DMS 273 treated with DMSO at 0.1 percent for 48 hours (cell line): ENCODE results near the gene KDM4B.

ENCODE experiments used
- DNase-seq: peaks from one replicate; lab custom pipeline; 2025; lab: John Stamatoyannopoulos, UW

The KDM4B gene

DNA sequence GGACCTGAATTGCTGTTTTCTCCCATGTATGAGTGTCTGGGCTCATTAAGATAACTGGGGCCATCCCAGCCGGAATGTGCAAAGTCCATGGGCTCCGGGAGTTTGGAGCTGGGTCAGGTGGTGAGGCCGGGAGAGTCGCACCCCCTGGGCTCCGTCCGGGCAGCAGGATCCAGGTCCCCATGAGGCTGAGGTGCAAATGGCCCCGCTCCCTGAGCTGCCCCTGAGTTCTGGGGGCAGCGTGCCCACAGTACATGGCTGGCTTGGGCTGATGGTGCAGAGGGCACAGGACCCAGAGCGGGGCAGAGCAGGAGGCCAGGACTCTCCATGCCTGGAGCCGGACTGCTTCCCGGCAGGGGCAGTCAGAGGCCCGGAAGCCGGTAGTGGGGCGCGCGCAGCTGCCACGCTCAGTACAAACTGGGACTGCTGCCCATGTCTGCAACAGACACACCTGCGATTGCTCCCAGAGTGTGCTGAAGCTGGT lies 136.0 kb downstream of the KDM4B start:
- DNase-seq, result no peak

DNA sequence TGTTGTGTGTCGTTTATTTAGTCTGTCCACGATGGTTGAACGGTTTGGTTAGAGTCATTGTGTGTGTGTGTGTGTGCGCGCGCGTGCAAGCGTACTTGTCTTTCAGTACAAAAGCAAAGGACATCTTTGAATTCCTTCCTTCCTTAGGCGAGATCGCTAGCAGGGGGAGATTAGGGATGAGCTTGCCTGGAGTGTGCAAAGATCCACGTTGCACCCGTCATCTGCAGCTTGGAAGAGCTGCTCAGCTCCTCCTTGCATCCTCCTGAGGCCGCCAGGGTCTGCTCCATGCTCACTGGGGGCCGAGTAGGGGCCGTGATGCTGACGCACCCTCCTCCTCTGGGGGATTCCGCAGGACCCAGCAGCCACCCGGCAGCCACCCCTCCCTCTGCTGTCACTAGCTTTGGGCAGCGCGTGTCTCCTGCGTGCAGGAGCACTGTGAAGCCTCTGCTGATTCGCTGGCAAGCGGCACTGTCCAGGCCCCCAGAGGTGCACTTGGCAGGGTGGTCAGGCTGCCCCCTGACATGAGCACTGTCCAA lies 137.3 kb downstream of the KDM4B start:
- DNase-seq, result no peak

DNA sequence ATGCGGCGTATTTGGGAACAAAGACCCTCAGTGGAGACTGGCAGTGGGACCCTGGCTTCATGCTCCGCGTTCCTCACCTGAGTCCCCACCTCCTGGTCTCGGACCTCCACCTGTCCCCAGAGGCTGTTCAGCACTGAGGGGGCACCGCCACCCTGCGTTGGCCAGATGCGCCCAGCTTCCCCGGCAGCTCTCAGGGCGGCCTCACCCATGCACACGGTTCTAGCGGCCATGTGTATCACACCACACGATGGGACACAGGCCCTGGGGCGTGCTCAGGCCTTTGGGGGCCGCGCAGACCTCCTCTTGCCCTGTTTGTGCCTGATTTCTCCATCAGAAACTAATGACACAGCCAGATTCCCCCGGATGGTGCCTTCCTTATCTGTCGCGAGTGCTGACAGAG lies 138.1 kb downstream of the KDM4B start:
- DNase-seq, result no peak

DNA sequence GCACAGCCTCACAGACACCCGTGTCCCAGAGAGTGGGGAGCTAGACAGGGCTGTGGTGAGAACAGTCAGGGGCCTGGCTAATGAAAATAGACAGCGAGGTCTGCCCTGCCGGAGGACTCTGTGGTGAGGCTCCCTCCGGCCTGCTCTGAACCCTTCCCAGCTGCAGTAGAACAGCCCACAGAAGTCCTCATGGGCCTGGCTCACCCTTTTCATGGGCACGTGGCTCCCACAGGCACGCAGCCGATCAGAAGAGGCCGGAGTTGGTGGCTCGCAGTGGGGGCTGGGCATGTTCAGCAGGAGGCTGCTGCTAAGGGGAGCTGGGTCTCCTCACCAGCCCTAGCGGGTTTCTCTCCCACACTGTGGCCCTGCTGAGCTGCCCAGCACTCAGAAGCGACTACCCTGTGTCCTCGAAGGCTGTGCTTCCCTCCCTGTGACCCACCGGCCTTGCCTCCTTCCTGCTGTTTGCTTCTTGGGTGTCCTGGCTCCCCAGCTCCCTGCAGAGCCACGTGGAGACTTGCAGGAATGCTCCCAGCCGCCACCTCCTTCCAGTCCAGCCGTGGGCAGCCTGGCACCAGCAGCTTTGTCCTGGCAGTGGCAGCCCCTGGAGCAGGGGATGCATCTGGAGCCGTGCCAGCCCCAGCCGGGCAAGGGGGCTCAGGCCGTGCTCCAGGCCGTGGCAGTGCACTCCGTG lies 138.7 kb downstream of the KDM4B start:
- no peak for DNase-seq

DNA sequence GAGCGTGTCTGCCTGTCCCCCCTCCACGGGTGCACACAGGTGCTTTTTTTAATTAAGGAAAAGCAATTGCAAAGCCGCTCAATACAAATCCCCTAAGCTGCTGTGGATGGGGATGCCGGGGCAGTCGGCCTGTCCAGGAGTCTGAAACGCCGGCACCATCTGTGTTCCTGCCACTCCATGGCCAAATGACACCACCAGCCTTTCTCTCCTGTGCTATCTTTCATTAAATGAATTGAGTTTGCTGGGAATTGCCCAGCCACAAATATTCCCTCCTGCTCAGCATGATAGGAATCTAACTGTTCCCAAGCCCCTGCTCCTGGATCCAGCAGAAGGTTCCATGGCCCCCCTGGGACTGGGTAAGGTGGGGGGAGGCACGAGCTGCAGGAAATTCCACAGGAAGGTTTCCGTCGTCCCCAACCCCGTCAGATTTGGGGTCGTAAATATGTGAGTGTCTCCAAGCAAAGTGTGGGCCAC lies 139.2 kb downstream of the KDM4B start:
- no peak for DNase-seq

DNA sequence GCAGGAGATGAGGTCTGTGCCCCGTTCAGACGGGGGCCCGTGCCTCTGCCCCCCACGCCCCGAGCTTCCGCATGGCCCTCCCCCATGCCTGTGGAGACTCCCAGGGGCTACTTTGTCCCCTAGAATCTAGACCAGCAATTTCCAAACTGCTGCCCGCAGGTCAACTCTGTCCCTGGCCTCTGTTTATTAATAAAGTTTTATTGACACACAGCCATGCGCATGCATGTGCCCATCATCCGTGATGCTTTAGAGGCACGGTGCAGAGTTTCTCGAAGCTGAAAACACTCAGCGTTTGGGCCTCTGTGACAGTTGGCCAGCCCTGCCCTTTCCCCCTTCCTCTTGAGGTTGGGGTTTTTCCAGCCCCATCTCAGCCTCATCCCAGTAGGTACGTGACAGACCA lies 140.0 kb downstream of the KDM4B start:
- no peak for DNase-seq

DNA sequence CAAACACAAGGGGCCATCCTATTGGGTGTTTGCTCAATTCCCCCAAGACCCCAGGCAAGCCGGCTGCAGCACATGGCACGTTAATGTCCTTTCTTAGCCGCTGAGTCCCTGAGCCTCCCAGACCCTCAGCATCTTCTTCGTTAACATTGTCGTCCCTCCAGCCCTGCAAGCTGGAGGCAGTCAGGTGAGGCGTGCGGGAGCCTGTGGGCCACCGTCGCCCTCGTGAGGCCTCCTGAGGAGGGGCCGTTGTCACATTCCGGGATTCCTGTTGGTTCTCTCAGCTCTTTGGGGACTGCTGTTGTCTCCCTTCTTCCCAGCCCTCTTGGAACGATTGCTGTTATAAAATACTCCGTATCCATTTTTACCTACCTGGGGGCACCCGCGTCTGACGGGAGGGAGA lies 140.6 kb downstream of the KDM4B start:
- DNase-seq, result no peak

DNA sequence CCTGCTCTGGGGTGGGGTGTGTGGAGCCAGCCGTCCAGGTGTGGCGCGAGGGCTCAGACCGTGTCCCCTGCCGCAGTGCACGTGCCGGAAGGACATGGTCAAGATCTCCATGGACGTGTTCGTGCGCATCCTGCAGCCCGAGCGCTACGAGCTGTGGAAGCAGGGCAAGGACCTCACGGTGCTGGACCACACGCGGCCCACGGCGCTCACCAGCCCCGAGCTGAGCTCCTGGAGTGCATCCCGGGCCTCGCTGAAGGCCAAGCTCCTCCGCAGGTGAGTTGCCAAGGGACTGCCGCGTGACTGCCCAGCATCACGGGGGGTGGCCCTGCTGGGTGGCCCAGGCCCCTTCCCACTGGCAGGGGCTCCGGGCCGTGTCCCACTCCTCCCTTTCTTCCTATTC lies 141.6 kb downstream of the KDM4B start:
- no peak for DNase-seq

DNA sequence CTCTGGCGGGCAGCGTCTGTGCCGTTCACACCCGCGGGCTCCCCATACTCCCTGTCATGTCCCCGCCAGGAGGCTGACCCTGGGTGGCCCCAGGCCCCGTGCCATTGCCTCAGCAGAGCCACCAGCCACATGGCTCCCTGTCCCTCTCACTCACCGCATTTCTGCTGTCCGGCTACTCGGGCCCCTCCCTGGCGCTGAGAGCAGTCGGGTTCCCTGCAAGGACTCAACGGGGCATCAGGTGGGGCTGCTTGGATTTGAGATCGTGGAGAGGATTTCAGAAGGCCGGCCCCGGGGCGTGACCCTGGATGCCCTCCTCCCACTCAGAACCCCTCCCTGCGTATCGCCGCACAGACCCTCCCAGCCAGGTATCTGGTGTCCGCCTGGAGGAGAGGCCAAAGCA lies 142.1 kb downstream of the KDM4B start:
- DNase-seq, result no peak

DNA sequence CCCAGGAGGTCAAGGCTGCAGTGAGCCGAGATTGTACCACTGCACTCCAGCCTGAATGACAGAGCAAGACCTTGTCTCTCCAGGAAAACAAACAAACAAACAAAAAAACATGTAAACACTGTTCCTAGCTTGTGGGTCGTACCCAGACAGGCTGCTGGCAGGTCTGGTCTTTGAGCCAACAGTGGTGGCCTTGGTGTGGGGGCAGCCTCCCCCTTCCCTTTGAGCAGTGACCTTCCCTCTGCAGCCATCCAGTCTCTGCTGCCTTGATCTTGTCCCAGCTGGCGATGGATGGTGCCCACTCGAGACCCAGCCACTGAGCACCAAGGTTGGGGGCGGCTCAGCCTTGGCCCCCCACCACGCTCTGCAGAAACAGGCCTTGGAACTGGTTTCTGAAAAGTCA lies 143.3 kb downstream of the KDM4B start:
- no peak for DNase-seq

DNA sequence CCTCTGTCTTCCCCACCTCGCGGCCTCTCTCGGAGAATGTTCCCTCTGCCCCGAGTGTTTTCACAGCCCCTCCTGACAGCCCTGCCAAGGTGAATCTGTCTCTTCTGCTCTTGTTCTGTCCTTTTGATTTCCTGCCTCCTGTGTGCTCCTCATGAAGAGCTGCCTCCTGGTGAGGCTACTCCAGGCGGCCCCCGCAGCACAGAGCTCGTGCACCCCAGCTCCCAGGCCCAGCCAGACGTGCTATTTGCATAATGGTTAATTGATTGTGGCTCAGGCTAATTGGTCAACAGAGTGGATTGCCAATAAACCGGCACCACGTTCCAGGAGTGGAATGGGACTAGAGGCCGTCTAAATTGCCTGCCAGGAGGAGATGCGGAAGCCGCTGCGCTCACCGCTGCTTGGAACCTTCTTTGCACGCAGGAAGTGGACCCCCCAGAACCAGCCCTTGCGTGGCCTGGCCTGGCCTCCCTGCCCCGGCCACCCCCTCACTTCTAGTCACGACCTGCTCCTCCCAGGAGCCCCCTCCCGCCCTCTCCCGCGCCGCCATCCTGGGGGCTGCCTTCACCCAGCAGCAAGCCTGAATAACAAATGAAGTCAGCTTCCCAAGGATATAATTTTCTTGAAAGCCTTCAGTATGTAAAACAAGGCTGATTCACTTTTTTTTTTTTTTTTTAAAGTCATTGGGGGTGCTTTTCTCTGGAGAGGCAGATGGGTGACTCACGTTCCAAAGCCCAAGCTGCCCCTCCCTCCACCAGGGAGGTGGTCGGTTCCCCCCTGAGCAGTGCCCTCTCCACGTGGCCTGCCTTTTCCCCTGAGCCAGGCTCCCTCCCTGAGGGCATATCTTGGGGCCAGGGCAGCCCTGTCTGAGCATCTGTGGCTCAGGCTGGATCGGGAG lies 144.0 kb downstream of the KDM4B start:
- no peak for DNase-seq

DNA sequence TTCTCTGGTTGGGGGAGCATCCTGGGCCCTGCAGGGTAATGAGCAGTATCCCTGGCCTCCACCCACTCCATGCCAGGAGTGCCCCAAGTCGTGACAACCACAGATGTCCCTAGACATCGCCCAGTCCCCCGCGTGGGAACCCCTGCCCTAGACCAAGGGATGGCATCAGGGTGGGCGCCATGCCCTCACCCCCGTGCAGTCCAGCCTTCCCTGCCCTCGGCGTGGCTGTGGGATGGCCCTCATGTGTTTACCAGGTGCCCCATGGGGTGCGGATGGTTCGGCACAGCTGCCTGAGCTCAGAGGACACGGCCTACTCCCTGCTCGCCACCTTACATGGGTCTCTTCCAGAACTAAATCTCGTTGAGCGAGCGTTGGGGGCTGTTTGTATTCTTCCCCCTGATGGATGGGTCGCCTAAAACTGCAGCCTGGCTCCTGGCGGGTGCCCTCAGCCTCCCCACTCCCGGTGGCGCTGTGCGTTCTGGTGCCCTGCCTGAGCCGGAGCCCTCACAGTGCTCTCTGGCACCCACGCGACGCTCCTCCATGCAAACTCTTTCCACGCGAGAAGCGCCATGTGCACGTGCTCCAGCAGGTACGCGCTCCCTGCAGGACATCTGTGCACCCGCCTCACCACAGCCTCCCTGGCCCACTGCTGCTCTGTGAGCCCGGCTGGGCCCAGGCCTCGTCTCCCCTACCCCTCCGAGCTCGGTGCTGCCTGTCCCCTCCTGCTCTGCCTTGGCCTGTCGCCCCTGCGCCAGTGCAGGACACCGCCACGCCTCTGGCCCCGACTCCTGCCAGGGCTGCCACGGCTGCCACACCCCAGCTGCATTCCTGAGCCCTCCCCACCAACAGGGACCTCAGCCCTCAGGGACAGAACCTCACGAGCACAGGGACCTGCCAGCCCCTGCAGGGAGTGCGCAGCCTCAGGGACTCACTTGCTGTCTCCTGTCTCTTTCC lies 145.0 kb downstream of the KDM4B start:
- no peak for DNase-seq

DNA sequence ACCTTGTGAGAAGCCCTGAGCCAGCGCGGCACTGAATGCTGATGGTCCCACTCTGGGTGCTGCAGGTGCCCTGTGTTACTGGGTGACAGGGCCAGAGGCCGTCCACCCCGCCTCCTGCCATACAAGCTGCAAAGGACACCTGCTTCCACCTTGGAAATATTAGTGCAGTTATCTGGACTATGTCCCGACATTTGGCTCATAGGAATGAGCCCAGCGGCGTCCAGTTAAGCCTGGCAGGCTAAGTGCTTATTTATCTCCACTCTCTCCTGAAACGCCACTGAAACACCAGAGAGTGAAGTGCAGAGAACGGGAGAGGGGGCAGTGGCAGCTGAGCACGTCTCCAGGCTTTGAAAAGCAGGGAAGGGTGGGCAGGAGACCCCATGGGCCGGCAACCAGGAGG lies 145.8 kb downstream of the KDM4B start:
- no peak for DNase-seq

DNA sequence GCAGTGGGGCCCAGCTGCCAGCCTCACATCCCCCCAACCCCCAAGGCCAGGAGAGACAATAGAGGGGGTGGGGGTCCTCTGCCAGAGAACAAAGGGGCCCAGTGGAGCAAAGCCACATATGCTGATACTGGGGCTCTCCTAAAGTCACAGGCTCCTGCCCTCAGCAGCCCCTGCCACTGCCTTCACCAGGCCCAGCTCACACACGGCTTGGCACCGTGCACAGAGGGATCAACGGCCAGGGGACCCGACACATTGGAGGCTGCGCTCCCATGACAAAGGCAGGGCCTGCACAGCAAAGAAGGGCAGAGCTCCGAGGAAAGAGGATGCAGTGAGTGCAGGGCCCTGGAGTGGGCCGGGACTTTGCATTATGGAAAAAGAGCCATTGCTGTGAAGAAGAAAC lies 146.4 kb downstream of the KDM4B start:
- DNase-seq, result no peak

DNA sequence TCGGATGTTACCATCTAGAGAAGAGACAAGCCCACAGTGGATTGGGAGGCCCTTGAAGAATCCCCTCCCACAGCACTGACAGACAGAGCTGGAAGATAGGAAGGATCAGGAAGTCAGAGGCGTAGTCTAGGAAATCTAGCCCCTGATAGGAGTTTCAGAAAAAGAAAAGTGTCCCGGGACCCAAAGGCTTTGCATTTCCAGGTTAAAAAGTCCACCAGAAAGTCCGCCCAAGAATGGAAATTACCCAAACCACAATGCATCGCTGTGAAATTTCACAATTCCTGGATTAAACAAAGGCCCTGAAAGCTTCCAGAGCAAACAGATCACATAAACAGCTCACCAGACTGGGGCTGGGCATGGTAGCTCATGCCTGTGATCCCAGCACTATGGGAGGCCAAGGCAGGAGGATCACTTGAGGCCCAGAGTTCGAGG lies 146.9 kb downstream of the KDM4B start:
- no peak for DNase-seq

DNA sequence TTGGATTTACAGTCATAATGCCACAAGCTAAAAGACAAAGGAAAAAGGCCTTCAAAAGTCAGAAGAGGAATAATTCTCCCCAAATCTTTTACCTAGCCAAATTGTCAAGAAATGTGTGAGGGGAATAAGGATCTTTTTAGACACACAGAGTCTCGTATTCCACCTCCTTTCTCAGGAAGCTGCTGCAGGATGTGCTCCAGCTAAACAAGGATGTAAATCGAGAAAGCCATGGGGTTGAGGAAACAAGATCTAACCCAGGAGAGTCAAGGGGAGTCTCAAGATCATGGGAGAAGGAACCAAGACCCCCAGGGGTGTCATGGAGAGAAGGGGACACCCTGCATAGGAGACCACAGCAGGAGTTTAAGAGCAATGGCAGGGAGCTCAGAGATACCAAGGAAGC lies 147.4 kb downstream of the KDM4B start:
- DNase-seq, result no peak

DNA sequence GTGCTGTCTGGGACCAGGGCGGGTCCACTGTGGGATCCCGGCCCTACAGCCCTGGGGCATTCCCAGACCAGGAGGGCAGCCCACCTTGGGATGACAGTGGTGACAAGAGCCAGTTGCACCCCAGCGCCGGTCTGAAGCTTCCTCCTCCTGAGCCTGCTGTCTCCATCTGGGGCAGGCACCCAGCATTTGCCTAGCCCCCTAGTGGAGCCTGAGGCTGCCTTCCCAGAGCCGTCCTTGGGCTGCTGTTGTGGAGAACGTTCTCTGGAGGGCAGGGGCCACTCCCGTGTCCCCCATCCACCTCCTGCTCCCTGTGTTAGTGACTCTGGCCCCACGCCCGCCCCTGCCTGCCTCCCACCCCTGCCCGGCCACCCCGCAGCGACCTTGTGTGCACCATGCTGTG lies 148.5 kb downstream of the KDM4B start:
- DNase-seq, result no peak

DNA sequence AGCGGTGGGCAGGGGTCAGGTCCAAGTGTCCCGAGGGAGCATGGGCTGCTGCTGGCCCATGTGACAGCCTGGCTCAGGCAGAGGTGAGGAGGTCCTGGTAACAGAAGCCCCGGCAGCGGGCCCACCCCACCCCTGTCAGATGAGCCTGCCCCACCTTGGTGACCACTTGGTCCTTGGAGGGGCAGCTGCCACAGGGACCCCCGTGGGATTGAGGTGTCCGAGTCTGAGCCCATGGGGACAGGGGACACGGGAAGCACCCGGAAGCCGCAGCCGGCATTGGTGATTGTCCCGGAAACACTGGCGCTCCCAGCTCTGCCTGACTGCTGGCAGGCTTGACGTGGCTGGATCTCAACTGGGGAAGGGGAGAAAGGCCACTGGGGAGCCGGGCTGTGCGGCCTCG lies 149.1 kb downstream of the KDM4B start:
- no peak for DNase-seq

DNA sequence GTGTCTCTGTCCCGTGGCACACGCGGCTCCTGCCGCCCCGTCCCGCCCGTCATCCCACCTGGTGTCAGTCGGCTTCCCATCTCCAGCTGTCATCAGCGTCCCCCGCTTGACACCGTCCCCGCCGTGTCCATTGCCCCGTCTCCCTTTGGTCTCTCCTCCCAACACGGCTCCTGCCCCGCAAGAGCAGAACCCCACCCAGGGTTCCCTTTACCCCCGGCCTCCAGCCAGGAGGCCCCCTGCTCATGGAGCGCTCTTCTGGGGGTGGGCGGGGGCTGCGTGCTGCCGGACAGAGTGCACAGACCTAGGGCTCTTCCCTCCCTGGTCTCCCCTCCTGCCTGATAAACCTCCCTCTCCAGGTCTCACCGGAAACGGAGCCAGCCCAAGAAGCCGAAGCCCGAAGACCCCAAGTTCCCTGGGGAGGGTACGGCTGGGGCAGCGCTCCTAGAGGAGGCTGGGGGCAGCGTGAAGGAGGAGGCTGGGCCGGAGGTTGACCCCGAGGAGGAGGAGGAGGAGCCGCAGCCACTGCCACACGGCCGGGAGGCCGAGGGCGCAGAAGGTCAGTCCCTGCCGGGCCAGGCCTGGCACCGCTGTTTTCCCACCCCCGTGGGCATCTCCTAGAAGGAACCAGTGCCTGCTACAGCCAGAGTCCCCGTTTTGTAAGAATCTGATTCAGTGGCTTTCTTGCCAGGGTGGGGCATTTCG lies 150.5 kb downstream of the KDM4B start:
- DNase-seq, result no peak

DNA sequence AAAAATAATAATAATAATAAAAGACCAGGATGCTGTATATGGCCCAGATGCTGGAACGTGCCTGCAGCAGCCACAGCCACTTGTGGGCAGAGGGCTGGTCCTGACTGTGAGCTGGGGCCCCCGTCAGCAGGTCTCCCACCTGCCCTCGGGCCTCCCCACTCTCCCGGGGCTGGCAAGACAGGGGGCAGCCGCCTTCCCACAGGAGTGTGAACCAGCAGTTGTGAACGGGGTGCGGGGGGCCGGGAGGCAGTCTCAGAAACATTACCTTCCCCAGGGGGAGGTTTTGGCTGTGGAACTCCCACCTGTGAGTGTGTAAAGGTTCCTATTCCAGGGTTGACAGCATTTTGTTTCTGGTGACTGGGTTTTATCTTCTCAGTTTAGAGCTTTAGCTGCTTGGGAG lies 151.4 kb downstream of the KDM4B start:
- no peak for DNase-seq

DNA sequence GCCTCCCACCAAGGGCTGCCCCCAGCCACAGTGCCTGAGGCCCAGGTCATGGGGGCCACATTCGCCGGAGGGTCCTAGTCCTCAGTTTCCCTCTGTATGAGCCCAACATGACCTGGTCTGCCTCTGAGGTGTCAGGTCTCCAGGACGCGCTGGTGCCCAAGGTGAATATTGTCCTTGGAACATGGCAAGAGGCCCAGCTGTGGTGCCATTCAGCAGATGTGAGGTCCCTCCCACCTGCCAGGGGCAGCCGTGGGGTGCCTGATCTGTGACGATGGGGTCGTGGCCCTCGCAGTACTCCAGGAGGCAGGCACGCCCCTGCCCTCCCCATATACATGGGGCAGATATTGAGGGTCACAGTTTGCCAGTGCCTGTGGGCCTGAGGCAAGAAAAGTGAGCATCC lies 151.9 kb downstream of the KDM4B start:
- DNase-seq, result no peak
